ENCODE measurements around the gene KCTD3. TPM values are rescaled to one million over a fixed set of nuclear protein-coding genes. Genes with fewer than 3 reads are reported as not detected.

Gene KCTD3
- total and polyA plus RNA-seq, 2 donors (not counting 3 experiments of a cell fraction or from before 2014, with no cell fraction given), result 19.1 to 28.3 TPM

DNA sequence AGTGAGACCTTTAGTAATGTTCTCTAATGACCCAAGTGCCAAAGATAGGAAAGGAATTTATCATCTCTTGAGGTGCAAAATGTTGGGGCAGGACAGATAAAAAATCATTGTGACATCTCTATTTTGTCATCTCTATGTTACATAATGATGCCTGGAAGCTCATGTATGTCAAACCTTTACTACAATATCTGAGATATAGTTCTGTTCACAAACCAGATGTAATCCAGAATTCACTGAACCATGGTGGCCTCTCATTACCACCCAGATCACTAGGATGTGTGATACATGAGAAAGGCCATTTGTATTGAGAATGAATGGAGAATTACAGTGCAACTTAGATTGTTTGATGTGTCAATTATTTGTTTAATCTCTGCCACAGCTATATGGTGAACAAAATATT is 22.0 kb upstream of the KCTD3 start:
- intact Hi-C loops (cut with micrococcal nuclease), result no loop called here
- no peak overlapping the region for H3K27ac ChIP-seq (ENCODE audit: insufficient read depth, low read depth, low read length)
- peaks cover 2 to 7% of the 10 kb centered on the region in 2 experiments for H3K27me3 ChIP-seq (ENCODE audit: control insufficient read depth in 2 of 2, insufficient read depth in 2 of 2, low read length in 2 of 2)
- no peak overlapping the region for H2AFZ ChIP-seq (ENCODE audit: low read depth, low read length)
- CTCF ChIA-PET, result no interaction called here
- TF ChIP-seq, protein P1, sequence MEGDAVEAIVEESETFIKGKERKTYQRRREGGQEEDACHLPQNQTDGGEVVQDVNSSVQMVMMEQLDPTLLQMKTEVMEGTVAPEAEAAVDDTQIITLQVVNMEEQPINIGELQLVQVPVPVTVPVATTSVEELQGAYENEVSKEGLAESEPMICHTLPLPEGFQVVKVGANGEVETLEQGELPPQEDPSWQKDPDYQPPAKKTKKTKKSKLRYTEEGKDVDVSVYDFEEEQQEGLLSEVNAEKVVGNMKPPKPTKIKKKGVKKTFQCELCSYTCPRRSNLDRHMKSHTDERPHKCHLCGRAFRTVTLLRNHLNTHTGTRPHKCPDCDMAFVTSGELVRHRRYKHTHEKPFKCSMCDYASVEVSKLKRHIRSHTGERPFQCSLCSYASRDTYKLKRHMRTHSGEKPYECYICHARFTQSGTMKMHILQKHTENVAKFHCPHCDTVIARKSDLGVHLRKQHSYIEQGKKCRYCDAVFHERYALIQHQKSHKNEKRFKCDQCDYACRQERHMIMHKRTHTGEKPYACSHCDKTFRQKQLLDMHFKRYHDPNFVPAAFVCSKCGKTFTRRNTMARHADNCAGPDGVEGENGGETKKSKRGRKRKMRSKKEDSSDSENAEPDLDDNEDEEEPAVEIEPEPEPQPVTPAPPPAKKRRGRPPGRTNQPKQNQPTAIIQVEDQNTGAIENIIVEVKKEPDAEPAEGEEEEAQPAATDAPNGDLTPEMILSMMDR (IDR thresholded peaks at IDR 0.05; ENCODE audit: extremely low read depth in 1 of 2, insufficient read depth in 1 of 2, low read depth in 1 of 2, low read length in 2 of 2), result no peak
- no peak for TF ChIP-seq POLR2A (IDR thresholded peaks at IDR 0.05; ENCODE audit: low read depth, low read length)
- no peak for TF ChIP-seq FOS (IDR thresholded peaks at IDR 0.05; ENCODE audit: borderline replicate concordance, insufficient read depth, low read length)
- no peak for TF ChIP-seq EZH2 (IDR thresholded peaks at IDR 0.05; ENCODE audit: borderline replicate concordance, low read depth, low read length, severe bottlenecking)
- TF ChIP-seq MYC (IDR thresholded peaks at IDR 0.05; ENCODE audit: low read depth, low read length), result no peak
- POLR2A ChIA-PET, result no interaction called here
- H4K20me1 ChIP-seq (replicated peaks; ENCODE audit: control insufficient read depth, extremely low read depth, insufficient read depth, low read length), result no peaks in the 10 kb centered on the region
- no peaks in the 10 kb centered on the region for H3K9me1 ChIP-seq (replicated peaks; ENCODE audit: control insufficient read depth, extremely low read depth, insufficient read depth, low read length)
- H3K4me3 ChIP-seq (replicated peaks in 1 of 3; ENCODE audit: insufficient read depth in 1 of 3, low read depth in 1 of 3, low read length in 3 of 3), result no peak overlapping the region
- no peaks in the 10 kb centered on the region for H3K36me3 ChIP-seq (ENCODE audit: control insufficient read depth in 2 of 2, extremely low read depth in 1 of 2, insufficient read depth in 2 of 2, low read length in 2 of 2)
- H3K4me2 ChIP-seq (ENCODE audit: insufficient read depth, low read length), result no peak overlapping the region
- BruUV-seq (replicated peaks), result no TSS peak
- DNase-seq (ENCODE audit: low read depth, low spot score), result no peak
- no peak overlapping the region for H3K9ac ChIP-seq (replicated peaks; ENCODE audit: extremely low read depth, insufficient read depth, low read length)
- dilution Hi-C loops (cut with MboI; ENCODE audit: extremely low pct_ligation_motif_present, low sequenced_read_pairs), result no loop called here
- FAIRE-seq, result no peak
- H3K4me1 ChIP-seq (ENCODE audit: control insufficient read depth, extremely low read depth, insufficient read depth, low read length), result no peaks in the 10 kb centered on the region
- no peaks in the 10 kb centered on the region for H3K79me2 ChIP-seq (ENCODE audit: control insufficient read depth, insufficient read depth, low read length)
- no peaks in the 10 kb centered on the region for H3K9me3 ChIP-seq (replicated peaks; ENCODE audit: control insufficient read depth, insufficient read depth, low read length)

DNA sequence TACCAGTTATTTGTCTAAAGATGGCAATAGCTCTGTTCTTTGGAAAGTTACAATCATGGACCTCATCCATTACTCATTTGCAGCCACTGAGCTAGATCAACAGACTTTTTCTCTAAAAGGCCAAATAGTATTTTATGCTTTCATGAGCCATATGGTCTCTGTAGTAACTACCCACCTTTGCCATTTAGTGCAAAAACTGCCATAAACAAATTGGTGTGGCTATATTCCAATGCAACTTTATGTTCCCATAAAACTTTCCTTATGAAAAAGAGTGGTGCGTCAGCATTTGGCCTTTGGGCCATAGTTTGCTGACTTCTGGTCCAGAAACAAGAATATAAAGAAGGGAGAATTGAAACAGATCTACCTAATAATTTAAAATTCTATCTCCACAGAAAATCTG is 20.1 kb upstream of the KCTD3 start:
- no peaks in the 10 kb centered on the region for H3K9me1 ChIP-seq (replicated peaks; ENCODE audit: control insufficient read depth, extremely low read depth, insufficient read depth, low read length)
- no peaks in the 10 kb centered on the region for H3K4me1 ChIP-seq (ENCODE audit: control insufficient read depth, extremely low read depth, insufficient read depth, low read length)
- no peak overlapping the region for H3K4me3 ChIP-seq (replicated peaks in 1 of 3; ENCODE audit: insufficient read depth in 1 of 3, low read depth in 1 of 3, low read length in 3 of 3)
- H3K9ac ChIP-seq (replicated peaks; ENCODE audit: extremely low read depth, insufficient read depth, low read length), result no peak overlapping the region
- intact Hi-C loops (cut with micrococcal nuclease), result no loop called here
- dilution Hi-C loops (cut with MboI; ENCODE audit: extremely low pct_ligation_motif_present, low sequenced_read_pairs), result no loop called here
- BruUV-seq (replicated peaks), result no TSS peak
- no peak overlapping the region for H3K27ac ChIP-seq (ENCODE audit: insufficient read depth, low read depth, low read length)
- FAIRE-seq (no peak), DNase-seq (ENCODE audit: low read depth, low spot score) (no peak)
- ChIA-PET CTCF (no interaction called here), POLR2A (no interaction called here)
- H3K4me2 ChIP-seq (ENCODE audit: insufficient read depth, low read length), result no peak overlapping the region
- TF ChIP-seq, protein P1 (IDR thresholded peaks at IDR 0.05; ENCODE audit: extremely low read depth in 1 of 2, insufficient read depth in 1 of 2, low read depth in 1 of 2, low read length in 2 of 2), result no peak
- no peak for TF ChIP-seq EZH2 (IDR thresholded peaks at IDR 0.05; ENCODE audit: borderline replicate concordance, low read depth, low read length, severe bottlenecking)
- TF ChIP-seq GATA2 (IDR thresholded peaks at IDR 0.05; ENCODE audit: insufficient read depth, insufficient read length, low read depth, low read length), result no peak
- no peak for TF ChIP-seq FOS (IDR thresholded peaks at IDR 0.05; ENCODE audit: borderline replicate concordance, insufficient read depth, low read length)
- no peak for TF ChIP-seq JUN (IDR thresholded peaks at IDR 0.05; ENCODE audit: borderline replicate concordance, insufficient read depth, insufficient read length, low read depth)
- TF ChIP-seq MYC (IDR thresholded peaks at IDR 0.05; ENCODE audit: low read depth, low read length), result no peak
- TF ChIP-seq, protein P2, sequence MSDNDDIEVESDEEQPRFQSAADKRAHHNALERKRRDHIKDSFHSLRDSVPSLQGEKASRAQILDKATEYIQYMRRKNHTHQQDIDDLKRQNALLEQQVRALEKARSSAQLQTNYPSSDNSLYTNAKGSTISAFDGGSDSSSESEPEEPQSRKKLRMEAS (IDR thresholded peaks at IDR 0.05; ENCODE audit: insufficient read depth, insufficient read length), result no peak
- no peak for TF ChIP-seq POLR2AphosphoS5 (IDR thresholded peaks at IDR 0.05; ENCODE audit: insufficient read depth, low read depth, low read length)
- TF ChIP-seq POLR2A (IDR thresholded peaks at IDR 0.05; ENCODE audit: low read depth, low read length), result no peak
- no peaks in the 10 kb centered on the region for H4K20me1 ChIP-seq (replicated peaks; ENCODE audit: control insufficient read depth, extremely low read depth, insufficient read depth, low read length)
- H2AFZ ChIP-seq (ENCODE audit: low read depth, low read length), result no peak overlapping the region
- H3K9me3 ChIP-seq (replicated peaks; ENCODE audit: control insufficient read depth, insufficient read depth, low read length), result no peaks in the 10 kb centered on the region
- peaks cover 2 to 4% of the 10 kb centered on the region in 2 experiments for H3K27me3 ChIP-seq (ENCODE audit: control insufficient read depth in 2 of 2, insufficient read depth in 2 of 2, low read length in 2 of 2)
- H3K36me3 ChIP-seq (ENCODE audit: control insufficient read depth in 2 of 2, extremely low read depth in 1 of 2, insufficient read depth in 2 of 2, low read length in 2 of 2), result no peaks in the 10 kb centered on the region
- no peaks in the 10 kb centered on the region for H3K79me2 ChIP-seq (ENCODE audit: control insufficient read depth, insufficient read depth, low read length)
